Muscle of back (tissue), 13 donors: ENCODE results near the gene BBS5. TPM values are rescaled to one million over a fixed set of nuclear protein-coding genes. Genes with fewer than 3 reads are reported as not detected.
"Not testable (repeated sequence)": the region's sequence is repeated elsewhere in the genome, so short reads cannot be mapped to it uniquely, and the experiment has no call there.

Source experiments
- DNase-seq, 3 donors: peaks; one replicate each; pipeline versions ENCODE4 v3.0.0 to v3.0.0-alpha.2; 2013
- long read RNA-seq, 9 donors: transcript quantifications; one replicate each; lab custom pipeline, GENCODE V29; 2026
- polyA plus RNA-seq, 10 donors: library from polyadenylated mRNA; unstranded; fragments of 120-200 nt; gene quantifications; one replicate each; pipeline ENCODE4 v1.2.1, GENCODE V29; 2013; ENCODE audit not compliant: insufficient read length in 10 of 10

Gene BBS5
- 1 to 10 TPM; 3.6 to 6.9 (median 4.9) TPM for polyA plus RNA-seq
- long read RNA-seq, donor 1, partial matches to known transcripts, result 0 of 4 reads
- long read RNA-seq, donor 1, other reads (novel, unspliced or antisense), result 0 of 4 reads
- long read RNA-seq, donor 2, partial matches to known transcripts, result 0 of 2 reads
- long read RNA-seq, donor 2, other reads (novel, unspliced or antisense), result 0 of 2 reads
- long read RNA-seq, donor 3, result 0 reads
- long read RNA-seq, donor 4, result 0 reads
- long read RNA-seq, donor 5, partial matches to known transcripts, result 0 of 2 reads
- long read RNA-seq, donor 5, other reads (novel, unspliced or antisense), result 0 of 2 reads
- long read RNA-seq, donor 6, result 0 reads
- long read RNA-seq, donor 7, result 0 reads
- long read RNA-seq, donor 8, result 0 reads
- long read RNA-seq, donor 9, partial matches to known transcripts, result 0 of 1 reads
- long read RNA-seq, donor 9, other reads (novel, unspliced or antisense), result 0 of 1 reads

GRCh38 chr2:169479257-169480078 is at the start of gene BBS5:
Gene BBS5, plus strand, starts transcription at chr2:169479494. Its CDS starts 60 bp downstream, at chr2:169479554.
- DNase-seq, result peak; percentile 78 to 95 (median 88)

GRCh38 chr2:169431772-169432171 is 47.5 kb upstream of the BBS5 start:
- DNase-seq, result not testable (repeated sequence)

DNA sequence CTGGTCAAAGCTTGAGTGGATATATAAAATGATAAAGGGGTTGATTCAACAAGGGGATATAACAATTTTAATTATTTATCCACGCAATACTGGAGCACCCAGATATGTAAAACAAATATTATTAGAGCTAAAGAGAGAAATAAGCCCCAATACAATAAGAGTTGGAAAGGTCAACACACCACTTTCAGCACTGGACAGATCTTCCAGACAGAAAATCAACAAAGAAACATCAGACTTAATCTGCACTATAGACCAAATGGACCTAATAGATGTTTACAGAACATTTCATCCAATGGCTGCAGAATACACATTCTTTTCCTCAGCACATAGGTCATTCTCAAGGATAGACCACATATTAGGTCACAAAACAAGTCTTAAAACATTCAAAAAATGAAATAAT is 45.1 kb upstream of the BBS5 start:
- not testable (repeated sequence) for DNase-seq

- DNase-seq, result no peak
These were observed 40.7 kb upstream of the BBS5 start for GRCh38 chr2:169438466-169439072.

DNA sequence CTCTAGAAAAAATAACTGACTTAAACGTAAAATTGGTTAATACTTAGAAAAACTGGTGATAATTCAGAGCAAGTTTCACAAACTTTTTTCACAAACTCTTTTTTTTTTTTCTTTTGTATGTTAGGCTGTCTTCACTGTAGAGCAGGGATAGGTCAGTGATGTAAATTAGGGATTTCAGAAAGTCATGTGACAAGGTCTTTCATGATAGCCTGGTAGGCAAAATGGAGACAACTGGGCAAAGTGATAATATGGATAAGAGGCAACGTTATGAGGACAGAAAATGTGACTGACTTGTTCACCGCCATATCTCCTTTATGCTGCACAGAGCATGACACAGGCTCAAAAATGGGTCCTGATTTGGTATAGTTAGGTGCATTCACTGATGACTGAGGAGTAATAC is 39.4 kb upstream of the BBS5 start:
- DNase-seq, result no peak

DNA sequence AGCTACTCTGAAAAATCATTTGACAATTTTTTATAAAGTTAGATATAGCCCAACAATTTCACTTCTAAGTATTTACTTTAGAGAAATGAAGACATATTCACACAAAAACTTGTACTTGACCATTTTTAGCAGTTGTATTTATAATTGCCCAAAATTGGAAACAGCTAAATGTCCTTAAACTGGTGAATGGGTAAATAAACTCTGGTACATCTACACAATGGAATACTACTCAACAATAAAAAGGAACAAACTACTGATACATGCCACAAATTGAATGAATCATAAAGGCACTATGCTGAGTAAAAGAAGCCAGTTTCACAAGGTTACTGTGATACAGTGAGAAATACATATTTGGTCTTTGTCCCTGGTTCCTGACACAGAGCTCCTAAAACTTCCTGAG is 32.8 kb upstream of the BBS5 start:
- DNase-seq, result no peak

- no peak for DNase-seq
These were observed 31.0 kb upstream of the BBS5 start for GRCh38 chr2:169448316-169448715.

- no peak for DNase-seq
These were observed 30.4 kb upstream of the BBS5 start for GRCh38 chr2:169448865-169449264.

GRCh38 chr2:169452080-169452479 is 27.2 kb upstream of the BBS5 start:
- peak; percentile 13 to 38 (median 25) for DNase-seq

GRCh38 chr2:169453044-169453443 is 26.2 kb upstream of the BBS5 start:
- DNase-seq, result not testable (repeated sequence)

GRCh38 chr2:169461143-169461542 is 18.2 kb upstream of the BBS5 start:
- no peak for DNase-seq

DNA sequence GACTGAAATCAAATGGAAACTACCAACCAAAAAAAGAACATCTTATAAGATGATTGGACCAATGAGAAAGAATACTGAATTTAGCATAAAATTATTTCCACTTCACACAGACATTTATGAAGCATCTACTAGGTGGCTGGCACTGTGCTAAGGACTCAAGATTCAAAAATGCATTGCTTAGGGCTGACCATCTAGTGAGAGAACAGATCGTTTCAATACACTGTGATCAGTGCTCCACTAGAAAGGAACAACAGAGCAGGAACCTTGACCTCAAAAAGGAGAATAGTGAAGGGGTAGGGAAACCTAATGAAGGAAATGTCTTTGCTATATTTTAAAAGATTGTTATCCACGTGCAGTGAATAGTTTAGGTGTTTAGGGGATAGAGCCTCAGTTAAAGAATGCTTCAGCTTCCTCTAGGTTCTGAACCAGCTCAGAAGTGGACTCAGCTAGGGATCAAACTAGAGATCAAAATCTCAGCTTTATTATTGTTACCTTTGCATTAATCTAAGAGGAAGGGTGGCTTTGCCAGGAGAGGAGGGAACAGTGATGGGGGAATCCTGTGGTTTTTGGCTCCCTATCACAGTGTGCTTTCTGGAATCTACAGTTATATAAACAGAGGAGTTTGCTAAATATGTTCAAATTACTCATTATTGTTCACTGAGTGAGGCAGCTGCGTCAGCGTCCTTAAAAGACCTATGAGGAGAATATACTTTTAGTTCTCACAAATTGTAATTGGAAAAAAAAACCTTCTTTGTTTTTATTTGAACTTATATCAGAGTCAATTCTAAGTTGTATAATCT is 16.2 kb upstream of the BBS5 start:
- DNase-seq, result peak in 1 of 3 donors; percentile 29

DNA sequence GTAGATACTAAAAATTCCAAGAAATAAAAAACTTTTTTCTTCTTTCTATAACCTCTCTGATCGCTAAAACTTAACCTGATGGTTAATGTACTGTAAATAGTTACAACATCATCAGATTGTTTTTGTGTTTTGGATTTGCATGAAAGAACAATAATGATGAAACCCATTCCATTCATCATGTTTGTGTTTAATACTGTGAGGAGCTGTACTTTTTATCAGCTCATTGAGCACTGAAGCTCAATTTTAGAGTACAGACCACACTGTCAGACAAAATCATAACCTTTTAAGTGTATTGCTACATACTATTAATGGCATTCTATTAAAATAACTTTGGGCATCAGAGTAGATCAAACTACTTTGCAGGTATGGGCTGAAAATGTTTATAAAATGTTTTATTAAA is 14.8 kb upstream of the BBS5 start:
- no peak for DNase-seq

GRCh38 chr2:169464882-169465281 is 14.4 kb upstream of the BBS5 start:
- DNase-seq, result no peak

DNA sequence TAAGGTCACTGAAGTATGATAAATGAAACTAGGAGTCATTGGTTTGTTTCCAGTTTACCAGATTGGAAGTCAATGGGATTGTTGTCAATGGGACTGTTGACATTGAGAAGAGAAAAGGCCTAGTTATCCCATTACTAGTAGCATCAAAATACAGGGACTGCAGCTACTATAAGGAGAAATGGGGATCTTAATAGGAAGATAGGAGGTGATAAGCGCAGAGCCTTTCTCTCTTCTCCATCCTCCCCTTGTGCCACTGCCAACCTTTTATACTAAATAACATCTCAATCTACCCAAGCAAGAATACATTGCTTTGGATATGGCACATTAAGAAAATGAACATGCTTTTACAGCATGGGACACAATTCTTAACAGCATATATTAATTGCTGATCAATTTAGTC is 10.5 kb upstream of the BBS5 start:
- no peak for DNase-seq

- no peak for DNase-seq
These were observed 9.2 kb upstream of the BBS5 start for GRCh38 chr2:169469952-169470572.

- no peak for DNase-seq
These were observed 7.0 kb upstream of the BBS5 start for GRCh38 chr2:169472249-169472648.

GRCh38 chr2:169476459-169476858 is 2.8 kb upstream of the BBS5 start:
- DNase-seq, result peak in 1 of 3 donors; percentile 1

DNA sequence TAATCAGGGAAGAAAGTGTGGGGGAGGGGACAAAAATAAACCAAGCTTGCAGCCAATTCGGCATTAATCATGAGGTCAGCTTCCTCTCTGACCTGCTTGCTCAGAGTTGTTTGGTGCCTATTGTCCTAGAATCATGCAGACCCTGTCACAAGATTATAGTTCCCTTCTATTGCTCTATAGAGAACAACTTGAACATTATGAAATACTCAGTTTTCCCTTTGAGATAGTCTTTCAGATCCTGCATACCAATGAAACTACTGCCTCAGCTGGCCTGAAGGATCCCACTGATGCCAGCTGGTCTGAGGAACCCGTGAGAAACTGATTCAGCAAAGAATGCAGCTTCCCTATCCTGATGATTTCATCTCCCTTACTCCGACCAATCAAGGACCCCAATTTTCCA is 955 bp upstream of the BBS5 start:
- DNase-seq, result peak in 2 of 3 donors; percentile 2 to 30

- DNase-seq, result no peak
These were observed 493 bp upstream of the BBS5 start for GRCh38 chr2:169478745-169479256.

DNA sequence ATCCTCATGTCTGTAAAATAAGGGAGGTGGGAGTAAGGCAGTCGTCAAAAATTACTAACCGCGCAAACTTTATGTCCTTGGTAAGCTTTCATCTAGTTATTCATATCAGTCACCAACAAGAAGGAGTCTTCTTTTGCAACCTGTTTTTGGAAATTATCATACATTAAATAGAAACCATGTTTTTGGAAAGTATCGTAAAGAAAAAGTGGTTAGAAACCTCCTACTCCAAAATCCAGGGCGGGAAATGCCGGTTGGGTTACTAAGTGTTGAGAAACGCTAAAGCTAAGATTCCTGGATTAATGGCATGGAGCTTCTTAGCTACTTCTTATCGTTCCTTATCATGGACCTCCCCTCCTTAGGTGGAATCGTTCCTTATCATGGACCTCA is 778 bp downstream of the BBS5 start:
- peak in 1 of 3 donors; percentile 7 for DNase-seq
